H1 (cell line): ENCODE measurements around the gene UNC80. TPM values are rescaled to one million over a fixed set of nuclear protein-coding genes. Genes with fewer than 3 reads are reported as not detected.

Experiments
- BRCA1 ChIP-seq: IDR thresholded peaks from 2 replicates; pipeline ENCODE4 v1.6.1; 2012; ENCODE audit warnings: low read depth, low read length, improper control_type of control experiment
- CHD2 ChIP-seq: IDR thresholded peaks from 2 replicates; pipeline ENCODE4 v1.6.1; 2012; ENCODE audit warnings: low read length, improper control_type of control experiment
- EP300 ChIP-seq, 2 experiments: IDR thresholded peaks; 1 replicate in 1 of 2; 2 replicates in 1 of 2; pipeline ENCODE4 v1.6.1; 2011 to 2012; ENCODE audit warnings: low read depth in 2 of 2, low read length in 2 of 2, mild to moderate bottlenecking in 2 of 2, borderline replicate concordance in 1 of 2, inconsistent platforms in 1 of 2, moderate library complexity in 1 of 2
- GTF2F1 ChIP-seq: IDR thresholded peaks from 2 replicates; pipeline ENCODE4 v1.6.1; 2012; ENCODE audit warnings: low read depth, low read length, improper control_type of control experiment, borderline replicate concordance
- HDAC6 ChIP-seq: IDR thresholded peaks from one replicate; pipeline ENCODE4 v1.7.1; 2012; ENCODE audit warnings: low read depth, mild to moderate bottlenecking, inconsistent platforms, low read length, moderate library complexity
- JUN ChIP-seq: IDR thresholded peaks from 2 replicates; pipeline ENCODE4 v1.6.1; 2011; ENCODE audit warnings: low read depth, mild to moderate bottlenecking, improper control_type of control experiment, low read length
- KDM5A ChIP-seq: fragments of 200-600 bp; IDR thresholded peaks from 2 replicates; pipeline ENCODE4 v1.7.1; 2012; ENCODE audit warnings: mild to moderate bottlenecking, low read length, inconsistent platforms, mixed read lengths
- POLR2A ChIP-seq, 2 experiments: IDR thresholded peaks; 1 replicate in 1 of 2; 2 replicates in 1 of 2; pipeline ENCODE4 v1.6.1; 2011; ENCODE audit warnings: low read depth in 2 of 2, low read length in 2 of 2, mild to moderate bottlenecking in 2 of 2; ENCODE audit errors: control extremely low read depth in 1 of 2
- POLR2AphosphoS5 ChIP-seq: IDR thresholded peaks from 2 replicates; pipeline ENCODE4 v1.6.1; 2011; ENCODE audit warnings: low read depth, low read length
- SAP30 ChIP-seq: fragments of 300-600 bp; sonication (generic); IDR thresholded peaks from 2 replicates; pipeline ENCODE4 v1.7.1; 2012; ENCODE audit warnings: low read length, moderate library complexity, mild to moderate bottlenecking, inconsistent platforms; ENCODE audit not compliant: insufficient read depth, insufficient replicate concordance
- TBP ChIP-seq: IDR thresholded peaks from 2 replicates; pipeline ENCODE4 v1.6.1; 2011; ENCODE audit warnings: low read depth, low read length, improper control_type of control experiment
- ZNF274 ChIP-seq: IDR thresholded peaks from 2 replicates; pipeline ENCODE4 v1.7.0; 2012; ENCODE audit warnings: low read length, borderline replicate concordance; ENCODE audit errors: extremely low read depth
- polyA plus RNA-seq, 7 experiments: library from polyadenylated mRNA; depleted of rRNA in 3 of 7; stranded (reverse) in 5 of 7; unstranded in 2 of 7; fragments of >200 nt in 5 of 7; fragments of 200-250 nt in 2 of 7; gene quantifications; 1 replicate in 5 of 7; 2 replicates in 1 of 7; 4 replicates in 1 of 7; pipeline versions ENCODE4 v1.2.1 to v1.2.3, GENCODE V29; 2011 to 2013; ENCODE audit warnings: missing spikeins in 2 of 7, mixed read lengths in 2 of 7
- total RNA-seq: library from RNA; stranded (reverse); fragmentation: NEBNext Ultra II Directional; extraction: Animal tissue kit (Norgen Biotek cat#: 25700); gene quantifications from 2 replicates; pipeline ENCODE4 v1.2.1, GENCODE V29; 2021
- TF ChIP-seq, protein P1 (sequence below): fragments of 300-600 bp; sonication (generic); IDR thresholded peaks from 2 replicates; pipeline ENCODE4 v1.7.1; 2012; ENCODE audit warnings: low read length, moderate library complexity, mild to moderate bottlenecking, inconsistent platforms; ENCODE audit not compliant: insufficient replicate concordance

Gene UNC80
- total and polyA plus RNA-seq, 2 of the 8 experiments (the other 6 are each of a cell fraction or from before 2014, with no cell fraction given): 0.53 to 0.56 TPM

DNA sequence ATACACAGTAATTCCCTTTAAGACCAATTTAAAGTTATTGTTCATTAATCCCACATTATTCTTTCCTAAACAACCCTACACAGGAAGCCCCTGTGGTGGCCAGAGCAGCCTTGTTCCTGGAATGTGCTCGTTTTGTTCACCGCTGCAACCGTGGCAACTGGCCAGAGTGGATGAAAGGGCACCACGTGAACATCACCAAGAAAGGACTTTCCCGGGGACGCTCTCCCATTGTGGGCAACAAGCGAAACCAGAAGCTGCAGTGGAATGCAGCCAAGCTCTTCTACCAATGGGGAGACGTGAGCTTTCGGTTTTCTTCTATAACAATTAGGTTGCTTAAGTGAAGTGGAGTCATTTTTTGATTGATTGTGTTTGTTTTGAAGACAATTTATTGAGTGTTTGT, 101.0 kb downstream of the UNC80 start (continued):
- TF ChIP-seq JUN: no peak
- no peak for TF ChIP-seq TBP
- TF ChIP-seq KDM5A: no peak
- TF ChIP-seq EP300 (IDR thresholded peaks at IDR 0.05; ENCODE audit: borderline replicate concordance in 1 of 2, low read depth in 2 of 2, low read length in 2 of 2): peak in 1 of 2 experiments; percentile 22; a peak in 1 of 3 replicates
- no peak for TF ChIP-seq BRCA1
- TF ChIP-seq POLR2A (IDR thresholded peaks at IDR 0.05; ENCODE audit: control extremely low read depth in 1 of 2, low read depth in 2 of 2, low read length in 2 of 2): no peak
- TF ChIP-seq HDAC6: no peak
- no peak for TF ChIP-seq ZNF274
- no peak for TF ChIP-seq POLR2AphosphoS5
- TF ChIP-seq SAP30: no peak
- TF ChIP-seq, protein P1, sequence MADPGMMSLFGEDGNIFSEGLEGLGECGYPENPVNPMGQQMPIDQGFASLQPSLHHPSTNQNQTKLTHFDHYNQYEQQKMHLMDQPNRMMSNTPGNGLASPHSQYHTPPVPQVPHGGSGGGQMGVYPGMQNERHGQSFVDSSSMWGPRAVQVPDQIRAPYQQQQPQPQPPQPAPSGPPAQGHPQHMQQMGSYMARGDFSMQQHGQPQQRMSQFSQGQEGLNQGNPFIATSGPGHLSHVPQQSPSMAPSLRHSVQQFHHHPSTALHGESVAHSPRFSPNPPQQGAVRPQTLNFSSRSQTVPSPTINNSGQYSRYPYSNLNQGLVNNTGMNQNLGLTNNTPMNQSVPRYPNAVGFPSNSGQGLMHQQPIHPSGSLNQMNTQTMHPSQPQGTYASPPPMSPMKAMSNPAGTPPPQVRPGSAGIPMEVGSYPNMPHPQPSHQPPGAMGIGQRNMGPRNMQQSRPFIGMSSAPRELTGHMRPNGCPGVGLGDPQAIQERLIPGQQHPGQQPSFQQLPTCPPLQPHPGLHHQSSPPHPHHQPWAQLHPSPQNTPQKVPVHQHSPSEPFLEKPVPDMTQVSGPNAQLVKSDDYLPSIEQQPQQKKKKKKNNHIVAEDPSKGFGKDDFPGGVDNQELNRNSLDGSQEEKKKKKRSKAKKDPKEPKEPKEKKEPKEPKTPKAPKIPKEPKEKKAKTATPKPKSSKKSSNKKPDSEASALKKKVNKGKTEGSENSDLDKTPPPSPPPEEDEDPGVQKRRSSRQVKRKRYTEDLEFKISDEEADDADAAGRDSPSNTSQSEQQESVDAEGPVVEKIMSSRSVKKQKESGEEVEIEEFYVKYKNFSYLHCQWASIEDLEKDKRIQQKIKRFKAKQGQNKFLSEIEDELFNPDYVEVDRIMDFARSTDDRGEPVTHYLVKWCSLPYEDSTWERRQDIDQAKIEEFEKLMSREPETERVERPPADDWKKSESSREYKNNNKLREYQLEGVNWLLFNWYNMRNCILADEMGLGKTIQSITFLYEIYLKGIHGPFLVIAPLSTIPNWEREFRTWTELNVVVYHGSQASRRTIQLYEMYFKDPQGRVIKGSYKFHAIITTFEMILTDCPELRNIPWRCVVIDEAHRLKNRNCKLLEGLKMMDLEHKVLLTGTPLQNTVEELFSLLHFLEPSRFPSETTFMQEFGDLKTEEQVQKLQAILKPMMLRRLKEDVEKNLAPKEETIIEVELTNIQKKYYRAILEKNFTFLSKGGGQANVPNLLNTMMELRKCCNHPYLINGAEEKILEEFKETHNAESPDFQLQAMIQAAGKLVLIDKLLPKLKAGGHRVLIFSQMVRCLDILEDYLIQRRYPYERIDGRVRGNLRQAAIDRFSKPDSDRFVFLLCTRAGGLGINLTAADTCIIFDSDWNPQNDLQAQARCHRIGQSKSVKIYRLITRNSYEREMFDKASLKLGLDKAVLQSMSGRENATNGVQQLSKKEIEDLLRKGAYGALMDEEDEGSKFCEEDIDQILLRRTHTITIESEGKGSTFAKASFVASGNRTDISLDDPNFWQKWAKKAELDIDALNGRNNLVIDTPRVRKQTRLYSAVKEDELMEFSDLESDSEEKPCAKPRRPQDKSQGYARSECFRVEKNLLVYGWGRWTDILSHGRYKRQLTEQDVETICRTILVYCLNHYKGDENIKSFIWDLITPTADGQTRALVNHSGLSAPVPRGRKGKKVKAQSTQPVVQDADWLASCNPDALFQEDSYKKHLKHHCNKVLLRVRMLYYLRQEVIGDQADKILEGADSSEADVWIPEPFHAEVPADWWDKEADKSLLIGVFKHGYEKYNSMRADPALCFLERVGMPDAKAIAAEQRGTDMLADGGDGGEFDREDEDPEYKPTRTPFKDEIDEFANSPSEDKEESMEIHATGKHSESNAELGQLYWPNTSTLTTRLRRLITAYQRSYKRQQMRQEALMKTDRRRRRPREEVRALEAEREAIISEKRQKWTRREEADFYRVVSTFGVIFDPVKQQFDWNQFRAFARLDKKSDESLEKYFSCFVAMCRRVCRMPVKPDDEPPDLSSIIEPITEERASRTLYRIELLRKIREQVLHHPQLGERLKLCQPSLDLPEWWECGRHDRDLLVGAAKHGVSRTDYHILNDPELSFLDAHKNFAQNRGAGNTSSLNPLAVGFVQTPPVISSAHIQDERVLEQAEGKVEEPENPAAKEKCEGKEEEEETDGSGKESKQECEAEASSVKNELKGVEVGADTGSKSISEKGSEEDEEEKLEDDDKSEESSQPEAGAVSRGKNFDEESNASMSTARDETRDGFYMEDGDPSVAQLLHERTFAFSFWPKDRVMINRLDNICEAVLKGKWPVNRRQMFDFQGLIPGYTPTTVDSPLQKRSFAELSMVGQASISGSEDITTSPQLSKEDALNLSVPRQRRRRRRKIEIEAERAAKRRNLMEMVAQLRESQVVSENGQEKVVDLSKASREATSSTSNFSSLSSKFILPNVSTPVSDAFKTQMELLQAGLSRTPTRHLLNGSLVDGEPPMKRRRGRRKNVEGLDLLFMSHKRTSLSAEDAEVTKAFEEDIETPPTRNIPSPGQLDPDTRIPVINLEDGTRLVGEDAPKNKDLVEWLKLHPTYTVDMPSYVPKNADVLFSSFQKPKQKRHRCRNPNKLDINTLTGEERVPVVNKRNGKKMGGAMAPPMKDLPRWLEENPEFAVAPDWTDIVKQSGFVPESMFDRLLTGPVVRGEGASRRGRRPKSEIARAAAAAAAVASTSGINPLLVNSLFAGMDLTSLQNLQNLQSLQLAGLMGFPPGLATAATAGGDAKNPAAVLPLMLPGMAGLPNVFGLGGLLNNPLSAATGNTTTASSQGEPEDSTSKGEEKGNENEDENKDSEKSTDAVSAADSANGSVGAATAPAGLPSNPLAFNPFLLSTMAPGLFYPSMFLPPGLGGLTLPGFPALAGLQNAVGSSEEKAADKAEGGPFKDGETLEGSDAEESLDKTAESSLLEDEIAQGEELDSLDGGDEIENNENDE: peak; percentile 23
- TF ChIP-seq CHD2: no peak
- TF ChIP-seq GTF2F1: no peak
